KMS-11 (cell line): ENCODE measurements around the gene KMT2C.

Experiments
- H2AFZ ChIP-seq: fragments of 200-600 bp; sonication (generic); 2 replicates; pipeline ENCODE4 v1.6.1; 2016; ENCODE audit warnings: antibody characterized with exemption, mixed run types, low read depth
- H3K27ac ChIP-seq: fragments of 200-600 bp; sonication (generic); 2 replicates; pipeline ENCODE4 v1.6.1; 2016; ENCODE audit warnings: mild to moderate bottlenecking, mixed run types
- H3K27me3 ChIP-seq: fragments of 200-600 bp; sonication (generic); 2 replicates; pipeline ENCODE4 v1.6.1; 2017; ENCODE audit warnings: mild to moderate bottlenecking, low read depth, mixed run types, moderate library complexity; ENCODE audit not compliant: insufficient read depth
- H3K36me3 ChIP-seq: fragments of 200-600 bp; sonication (generic); 2 replicates; pipeline ENCODE4 v1.6.1; 2017; ENCODE audit warnings: mild to moderate bottlenecking, mixed run types; ENCODE audit not compliant: insufficient read depth
- H3K4me1 ChIP-seq: fragments of 200-600 bp; sonication (generic); 2 replicates; pipeline ENCODE4 v1.6.1; 2016; ENCODE audit warnings: mild to moderate bottlenecking, low read depth, mixed run types; ENCODE audit not compliant: poor library complexity, severe bottlenecking
- H3K4me2 ChIP-seq: fragments of 200-600 bp; sonication (generic); 2 replicates; pipeline ENCODE4 v1.7.0; 2016; ENCODE audit warnings: mild to moderate bottlenecking, mixed run types
- H3K4me3 ChIP-seq: fragments of 200-600 bp; sonication (generic); IDR thresholded peaks from 2 replicates; pipeline ENCODE4 v1.6.1; 2017; ENCODE audit warnings: low read depth, low read length, mixed read lengths; ENCODE audit not compliant: insufficient read depth
- H3K79me2 ChIP-seq: fragments of 200-600 bp; sonication (generic); 2 replicates; pipeline ENCODE4 v1.6.1; 2016; ENCODE audit warnings: low read depth, mixed run types; ENCODE audit not compliant: insufficient read depth
- H3K9ac ChIP-seq: fragments of 200-600 bp; sonication (generic); 2 replicates; pipeline ENCODE4 v1.6.1; 2016; ENCODE audit warnings: mild to moderate bottlenecking, mixed run types
- H4K20me1 ChIP-seq: fragments of 200-600 bp; sonication (generic); 2 replicates; pipeline ENCODE4 v1.6.1; 2016; ENCODE audit warnings: mild to moderate bottlenecking, mixed run types; ENCODE audit not compliant: insufficient read depth
- TF ChIP-seq, protein P1 (sequence below): fragments of 200-600 bp; sonication (generic); conservative IDR thresholded peaks from 2 replicates; pipeline ENCODE4 v1.6.1; 2017; ENCODE audit warnings: low read depth, mild to moderate bottlenecking, antibody characterized with exemption, low read length, moderate library complexity, mixed read lengths

The KMT2C gene

GRCh38 chr7:152173372-152174070, 262.3 kb downstream of the KMT2C start:
- H3K36me3 ChIP-seq = peaks cover 13% of the 10 kb centered on the region; the same call in 1 of the 2 replicates
- TF ChIP-seq, protein P1, sequence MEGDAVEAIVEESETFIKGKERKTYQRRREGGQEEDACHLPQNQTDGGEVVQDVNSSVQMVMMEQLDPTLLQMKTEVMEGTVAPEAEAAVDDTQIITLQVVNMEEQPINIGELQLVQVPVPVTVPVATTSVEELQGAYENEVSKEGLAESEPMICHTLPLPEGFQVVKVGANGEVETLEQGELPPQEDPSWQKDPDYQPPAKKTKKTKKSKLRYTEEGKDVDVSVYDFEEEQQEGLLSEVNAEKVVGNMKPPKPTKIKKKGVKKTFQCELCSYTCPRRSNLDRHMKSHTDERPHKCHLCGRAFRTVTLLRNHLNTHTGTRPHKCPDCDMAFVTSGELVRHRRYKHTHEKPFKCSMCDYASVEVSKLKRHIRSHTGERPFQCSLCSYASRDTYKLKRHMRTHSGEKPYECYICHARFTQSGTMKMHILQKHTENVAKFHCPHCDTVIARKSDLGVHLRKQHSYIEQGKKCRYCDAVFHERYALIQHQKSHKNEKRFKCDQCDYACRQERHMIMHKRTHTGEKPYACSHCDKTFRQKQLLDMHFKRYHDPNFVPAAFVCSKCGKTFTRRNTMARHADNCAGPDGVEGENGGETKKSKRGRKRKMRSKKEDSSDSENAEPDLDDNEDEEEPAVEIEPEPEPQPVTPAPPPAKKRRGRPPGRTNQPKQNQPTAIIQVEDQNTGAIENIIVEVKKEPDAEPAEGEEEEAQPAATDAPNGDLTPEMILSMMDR = no peak
- H3K4me1 ChIP-seq = no peaks in the 10 kb centered on the region
- H3K9ac ChIP-seq = no peak overlapping the region
- no peak overlapping the region for H3K4me3 ChIP-seq
- H3K27me3 ChIP-seq = no peaks in the 10 kb centered on the region
- no peaks in the 10 kb centered on the region for H3K79me2 ChIP-seq
- no peak overlapping the region for H3K27ac ChIP-seq
- no peak overlapping the region for H2AFZ ChIP-seq
- H4K20me1 ChIP-seq = no peaks in the 10 kb centered on the region
- no peak overlapping the region for H3K4me2 ChIP-seq

DNA sequence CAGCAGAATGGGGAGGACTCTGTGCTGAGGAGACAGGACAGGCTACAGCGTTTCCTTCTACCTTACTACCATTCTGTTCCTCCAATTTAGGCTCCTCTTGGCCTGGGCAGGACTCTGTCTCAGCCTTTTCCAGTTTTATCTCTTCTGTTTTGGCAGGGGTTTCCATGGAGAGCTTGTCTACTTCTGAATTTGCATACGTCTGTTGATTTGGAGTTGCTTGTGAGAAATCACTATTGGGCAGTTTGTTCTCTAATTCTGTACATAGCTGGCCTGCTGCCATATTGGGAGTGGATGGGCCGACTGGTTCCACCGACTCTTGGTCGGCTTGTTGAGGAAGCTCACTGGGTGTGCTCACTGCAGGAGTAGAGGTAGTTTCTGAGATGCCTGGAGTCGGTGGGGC, 273.5 kb downstream of the KMT2C start:
- Histone ChIP-seq H3K27ac (no peak overlapping the region), H3K36me3 (peaks cover 18% of the 10 kb centered on the region; the same call in 1 of the 2 replicates), H3K4me1 (no peaks in the 10 kb centered on the region), H3K9ac (no peak overlapping the region), H3K4me2 (no peak overlapping the region), H3K27me3 (no peaks in the 10 kb centered on the region), H4K20me1 (no peaks in the 10 kb centered on the region), H2AFZ (no peak overlapping the region), H3K79me2 (no peaks in the 10 kb centered on the region), H3K4me3 (no peak overlapping the region)
- TF ChIP-seq, protein P1 = no peak

GRCh38 chr7:152161171-152161570, 274.6 kb downstream of the KMT2C start:
- H3K27me3 ChIP-seq = no peaks in the 10 kb centered on the region
- H2AFZ ChIP-seq = no peak overlapping the region
- H3K4me3 ChIP-seq = no peak overlapping the region
- no peaks in the 10 kb centered on the region for H4K20me1 ChIP-seq
- H3K27ac ChIP-seq = no peak overlapping the region
- peaks cover 14% of the 10 kb centered on the region; the same call in 1 of the 2 replicates for H3K36me3 ChIP-seq
- no peaks in the 10 kb centered on the region for H3K79me2 ChIP-seq
- no peak overlapping the region for H3K4me2 ChIP-seq
- TF ChIP-seq, protein P1 = no peak
- H3K9ac ChIP-seq = no peak overlapping the region
- no peaks in the 10 kb centered on the region for H3K4me1 ChIP-seq

DNA sequence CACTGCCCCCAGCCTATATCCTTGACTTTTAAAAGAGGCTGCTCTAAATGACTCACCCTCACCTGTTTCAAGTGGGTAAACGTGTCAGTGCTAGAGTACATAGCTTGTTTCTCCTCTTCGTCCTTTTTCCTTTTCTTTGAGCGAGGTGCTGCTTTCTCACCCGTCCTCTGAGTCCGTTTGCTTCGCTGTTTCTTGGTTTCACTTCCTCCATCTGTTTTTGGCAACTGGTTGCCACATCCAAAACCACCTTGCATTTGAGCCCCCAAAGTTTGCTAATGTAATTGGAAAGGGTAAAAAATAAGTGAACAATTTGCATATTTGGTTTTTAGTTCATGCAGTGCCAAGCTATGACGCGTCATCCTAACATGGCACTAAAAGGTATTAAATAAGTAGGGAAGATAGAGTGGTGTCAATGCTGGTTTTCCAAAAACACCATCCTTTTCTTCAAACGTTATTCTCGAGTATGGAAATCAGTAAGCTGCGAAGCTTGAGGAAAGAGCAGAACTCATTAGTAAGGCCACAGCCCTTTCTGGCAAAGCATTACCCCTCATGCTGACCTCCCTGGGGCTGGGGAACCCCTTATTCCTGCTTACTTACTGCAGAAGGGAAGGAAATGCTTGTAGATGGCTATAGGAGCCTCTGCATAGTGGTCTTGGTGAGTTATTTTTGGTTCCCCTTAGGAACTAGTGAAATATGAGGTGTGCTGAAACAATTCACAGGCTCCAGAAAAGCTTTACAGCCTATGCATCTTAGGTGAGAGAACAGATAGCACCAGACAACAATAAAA, 276.8 kb downstream of the KMT2C start:
- Histone ChIP-seq H4K20me1 (no peaks in the 10 kb centered on the region), H3K27me3 (no peaks in the 10 kb centered on the region), H2AFZ (no peak overlapping the region), H3K27ac (no peak overlapping the region), H3K79me2 (no peaks in the 10 kb centered on the region), H3K36me3 (peaks cover 22% of the 10 kb centered on the region; the same call in 1 of the 2 replicates), H3K4me3 (no peak overlapping the region), H3K4me1 (no peaks in the 10 kb centered on the region), H3K9ac (no peak overlapping the region), H3K4me2 (no peak overlapping the region)
- TF ChIP-seq, protein P1 = no peak
